Measurements from ENCODE around the gene ZNF502.
"Not testable (repeated sequence)": the region's sequence is repeated elsewhere in the genome, so short reads cannot be mapped to it uniquely, and the experiment has no call there.

ZNF502 gene

GRCh38 chr3:44712455-44713075 is at the start of gene ZNF502:
ZNF502 (plus strand) TSS chr3:44712660; CDS start chr3:44720262, 7,602 bp downstream.
- DNase-seq = peak; percentile 53 to 73

GRCh38 chr3:44665173-44665572 is 47.3 kb upstream of the ZNF502 start:
- no peak for DNase-seq

- no peak for DNase-seq
These were observed 46.1 kb upstream of the ZNF502 start for GRCh38 chr3:44666346-44666745.

GRCh38 chr3:44669760-44670159 is 42.7 kb upstream of the ZNF502 start:
- DNase-seq = no peak

GRCh38 chr3:44673466-44673865 is 39.0 kb upstream of the ZNF502 start:
- not testable (repeated sequence) for DNase-seq

- DNase-seq = no peak
These were observed 38.2 kb upstream of the ZNF502 start for GRCh38 chr3:44674211-44674610.

- DNase-seq = no peak
These were observed 33.9 kb upstream of the ZNF502 start for GRCh38 chr3:44678480-44679116.

- DNase-seq = no peak
These were observed 31.5 kb upstream of the ZNF502 start for GRCh38 chr3:44680921-44681455.

GRCh38 chr3:44682182-44682896 is 30.1 kb upstream of the ZNF502 start:
- DNase-seq = no peak

GRCh38 chr3:44685128-44685800 is 27.2 kb upstream of the ZNF502 start:
- peak; percentile 49 to 73 for DNase-seq

- DNase-seq = no peak
These were observed 24.6 kb upstream of the ZNF502 start for GRCh38 chr3:44687898-44688297.

- DNase-seq = no peak
These were observed 9.0 kb downstream of the ZNF502 start for GRCh38 chr3:44721231-44722102.

GRCh38 chr3:44722103-44722401 is 9.6 kb downstream of the ZNF502 start:
- no peak for DNase-seq

GRCh38 chr3:44729384-44729910 is 17.0 kb downstream of the ZNF502 start, which contains the start of gene ZNF501:
ZNF501 (plus strand) TSS chr3:44729635; CDS start chr3:44734422, 4,787 bp downstream.
- peak; percentile 87 to 91 for DNase-seq

GRCh38 chr3:44734646-44735168 is 22.2 kb downstream of the ZNF502 start:
- no peak for DNase-seq

- DNase-seq = no peak
These were observed 48.6 kb downstream of the ZNF502 start for GRCh38 chr3:44761101-44761423.

- DNase-seq = peak; percentile 95 to 96
These were observed 49.1 kb downstream of the ZNF502 start, which contains the start of the genes KIAA1143 and KIF15 for GRCh38 chr3:44761424-44762169. KIAA1143 (minus strand) TSS chr3:44761619; CDS start chr3:44761602, 17 bp downstream. KIF15 (plus strand) TSS chr3:44761794; CDS start chr3:44761866, 72 bp downstream.

- no peak for DNase-seq
These were observed 49.8 kb downstream of the ZNF502 start for GRCh38 chr3:44762170-44762677.

- DNase-seq = no peak
These were observed 50.2 kb downstream of the ZNF502 start for GRCh38 chr3:44762690-44763089.

GRCh38 chr3:44764248-44764647 is 51.8 kb downstream of the ZNF502 start:
- no peak for DNase-seq

All from CD4-positive, alpha-beta T cell treated with Interleukin-4 for 1 hour (primary cell).